ENCODE results near the gene TMEM87A. TPM values are rescaled to one million over a fixed set of nuclear protein-coding genes. Genes with fewer than 3 reads are reported as not detected.

Gene TMEM87A
- polyA plus RNA-seq, 6 donors from 2014 or later, result 37.5 to 66.8 (median 48.7) TPM

GRCh38 chr15:42213511-42213910, 59.7 kb downstream of the TMEM87A start:
- Mint-ChIP-seq H3K4me1 (peaks cover 1 to 4% (median 1%) of the 10 kb centered on the region in 3 donors), H3K36me3 (peaks cover 13 to 34% of the 10 kb centered on the region in 2 donors), H3K9me3 (no peaks in the 10 kb centered on the region), H3K27me3 (no peaks in the 10 kb centered on the region), H3K27ac (peak overlapping the region in 1 of 6 donors; percentile 57), H3K4me3 (no peak overlapping the region)
- DNase-seq, result no peak
- no peak for ATAC-seq (ENCODE audit: low read depth in 2 of 2)

GRCh38 chr15:42210696-42211095, 62.5 kb downstream of the TMEM87A start:
- H3K4me3 Mint-ChIP-seq, result peak overlapping the region in 1 of 8 donors; percentile 86
- H3K36me3 Mint-ChIP-seq, result peaks cover 13 to 21% of the 10 kb centered on the region in 2 donors
- H3K27me3 Mint-ChIP-seq, result no peaks in the 10 kb centered on the region
- H3K4me1 Mint-ChIP-seq, result peaks cover 23 to 28% (median 24%) of the 10 kb centered on the region in 3 donors
- H3K27ac Mint-ChIP-seq, result no peak overlapping the region
- H3K9me3 Mint-ChIP-seq, result no peaks in the 10 kb centered on the region
- no peak for ATAC-seq (ENCODE audit: low read depth in 2 of 2)
- no peak for DNase-seq

GRCh38 chr15:42207674-42208579, 65.3 kb downstream of the TMEM87A start, which contains the start of gene VPS39:
Gene VPS39 (minus strand): TSS chr15:42208304. CDS start chr15:42208153, 151 bp downstream.
- Mint-ChIP-seq H3K4me1 (peaks cover 33 to 40% (median 38%) of the 10 kb centered on the region in 3 donors), H3K27ac (peak within 1 kb of the TSS; percentile 85 to 95 (median 94)), H3K27me3 (no peaks in the 10 kb centered on the region), H3K9me3 (no peaks in the 10 kb centered on the region), H3K4me3 (peak within 1 kb of the TSS; percentile 86 to 98 (median 96)), H3K36me3 (peaks cover 0 to 8% of the 10 kb centered on the region in 2 donors)
- ATAC-seq (ENCODE audit: low read depth in 2 of 2) (peak; percentile 98 to 99), DNase-seq (peak; percentile 77)

GRCh38 chr15:42206406-42206805, 66.8 kb downstream of the TMEM87A start:
- no peaks in the 10 kb centered on the region for H3K9me3 Mint-ChIP-seq
- ATAC-seq (ENCODE audit: low read depth in 2 of 2) (no peak), DNase-seq (no peak)
- peaks cover 37 to 46% (median 45%) of the 10 kb centered on the region in 3 donors for H3K4me1 Mint-ChIP-seq
- peak overlapping the region; percentile 11 to 95 (median 81) for H3K4me3 Mint-ChIP-seq
- H3K27ac Mint-ChIP-seq, result peak overlapping the region in 3 of 6 donors; percentile 5 to 93 (median 58)
- peaks cover 4 to 5% of the 10 kb centered on the region in 2 donors for H3K36me3 Mint-ChIP-seq
- no peaks in the 10 kb centered on the region for H3K27me3 Mint-ChIP-seq

- ATAC-seq (ENCODE audit: low read depth in 2 of 2), result no peak
- H3K36me3 Mint-ChIP-seq, result peaks cover 7 to 14% of the 10 kb centered on the region in 2 donors
- H3K9me3 Mint-ChIP-seq, result no peaks in the 10 kb centered on the region
- H3K27ac Mint-ChIP-seq, result no peak overlapping the region
- peaks cover 37 to 52% (median 45%) of the 10 kb centered on the region in 3 donors for H3K4me1 Mint-ChIP-seq
- DNase-seq, result no peak
- peak overlapping the region in 1 of 8 donors; percentile 23 for H3K4me3 Mint-ChIP-seq
- no peaks in the 10 kb centered on the region for H3K27me3 Mint-ChIP-seq
Observed at GRCh38 chr15:42203891-42204290, 69.3 kb downstream of the TMEM87A start.

GRCh38 chr15:42202653-42203052, 70.6 kb downstream of the TMEM87A start:
- Mint-ChIP-seq H3K4me3 (peak overlapping the region in 1 of 8 donors; percentile 27), H3K27me3 (no peaks in the 10 kb centered on the region), H3K27ac (peak overlapping the region in 3 of 6 donors; percentile 36 to 85 (median 71)), H3K36me3 (peaks cover 7 to 14% of the 10 kb centered on the region in 2 donors), H3K4me1 (peaks cover 31 to 47% (median 37%) of the 10 kb centered on the region in 3 donors), H3K9me3 (no peaks in the 10 kb centered on the region)
- no peak for DNase-seq
- ATAC-seq (ENCODE audit: low read depth in 2 of 2), result no peak

- no peak for DNase-seq
- H3K27ac Mint-ChIP-seq, result no peak overlapping the region
- H3K9me3 Mint-ChIP-seq, result peaks cover 0 to 1% (median 0%) of the 10 kb centered on the region in 7 donors
- H3K4me3 Mint-ChIP-seq, result no peak overlapping the region
- ATAC-seq (ENCODE audit: low read depth in 2 of 2), result no peak
- peaks cover 7 to 14% of the 10 kb centered on the region in 2 donors for H3K36me3 Mint-ChIP-seq
- H3K27me3 Mint-ChIP-seq, result no peaks in the 10 kb centered on the region
- H3K4me1 Mint-ChIP-seq, result peaks cover 24 to 38% (median 28%) of the 10 kb centered on the region in 3 donors
Observed at GRCh38 chr15:42201801-42202200, 71.4 kb downstream of the TMEM87A start.

- Mint-ChIP-seq H3K4me1 (peaks cover 4 to 21% (median 10%) of the 10 kb centered on the region in 3 donors), H3K4me3 (no peak overlapping the region)
Observed at GRCh38 chr15:42199126-42199525, 74.1 kb downstream of the TMEM87A start.

GRCh38 chr15:42198516-42198915, 74.7 kb downstream of the TMEM87A start:
- DNase-seq (no peak), ATAC-seq (ENCODE audit: low read depth in 2 of 2) (no peak)
- H3K36me3 Mint-ChIP-seq, result peaks cover 7 to 14% of the 10 kb centered on the region in 2 donors
- no peak overlapping the region for H3K4me3 Mint-ChIP-seq
- peaks cover 4 to 16% (median 6%) of the 10 kb centered on the region in 3 donors for H3K4me1 Mint-ChIP-seq
- peaks cover 0 to 5% (median 0%) of the 10 kb centered on the region in 7 donors for H3K9me3 Mint-ChIP-seq
- no peaks in the 10 kb centered on the region for H3K27me3 Mint-ChIP-seq
- H3K27ac Mint-ChIP-seq, result no peak overlapping the region

More at GRCh38 chr15:42199126-42199525, 74.1 kb downstream of the TMEM87A start:
- Mint-ChIP-seq H3K27me3 (no peaks in the 10 kb centered on the region), H3K36me3 (peaks cover 7 to 14% of the 10 kb centered on the region in 2 donors), H3K27ac (no peak overlapping the region), H3K9me3 (peaks cover 0 to 5% (median 0%) of the 10 kb centered on the region in 7 donors)
- ATAC-seq (ENCODE audit: low read depth in 2 of 2) (no peak), DNase-seq (no peak)

GRCh38 chr15:42194513-42194912, 78.7 kb downstream of the TMEM87A start:
- no peak overlapping the region for H3K27ac Mint-ChIP-seq
- H3K36me3 Mint-ChIP-seq, result peaks cover 12 to 14% of the 10 kb centered on the region in 2 donors

GRCh38 chr15:42193383-42193782, 79.8 kb downstream of the TMEM87A start:
- peaks cover 0 to 5% (median 0%) of the 10 kb centered on the region in 3 donors for H3K4me1 Mint-ChIP-seq
- DNase-seq, result no peak
- peaks cover 0 to 5% (median 0%) of the 10 kb centered on the region in 7 donors for H3K9me3 Mint-ChIP-seq
- no peak overlapping the region for H3K27ac Mint-ChIP-seq
- peaks cover 8 to 18% of the 10 kb centered on the region in 2 donors for H3K36me3 Mint-ChIP-seq
- ATAC-seq (ENCODE audit: low read depth in 2 of 2), result no peak
- H3K27me3 Mint-ChIP-seq, result no peaks in the 10 kb centered on the region
- no peak overlapping the region for H3K4me3 Mint-ChIP-seq

More at GRCh38 chr15:42194513-42194912, 78.7 kb downstream of the TMEM87A start:
- peaks cover 0 to 5% (median 0%) of the 10 kb centered on the region in 3 donors for H3K4me1 Mint-ChIP-seq
- H3K4me3 Mint-ChIP-seq, result no peak overlapping the region
- DNase-seq, result no peak
- H3K9me3 Mint-ChIP-seq, result peaks cover 0 to 5% (median 0%) of the 10 kb centered on the region in 7 donors
- ATAC-seq (ENCODE audit: low read depth in 2 of 2), result no peak
- no peaks in the 10 kb centered on the region for H3K27me3 Mint-ChIP-seq

GRCh38 chr15:42191610-42192346, 81.5 kb downstream of the TMEM87A start:
- no peak overlapping the region for H3K4me3 Mint-ChIP-seq
- DNase-seq, result no peak
- H3K9me3 Mint-ChIP-seq, result peaks cover 0 to 5% (median 0%) of the 10 kb centered on the region in 7 donors
- peak in 1 of 2 donors; percentile 30 for ATAC-seq (ENCODE audit: low read depth in 2 of 2)
- H3K4me1 Mint-ChIP-seq, result peaks cover 0 to 5% (median 0%) of the 10 kb centered on the region in 3 donors
- H3K36me3 Mint-ChIP-seq, result peaks cover 15 to 31% of the 10 kb centered on the region in 2 donors
- peak overlapping the region in 1 of 6 donors; percentile 49 for H3K27ac Mint-ChIP-seq
- H3K27me3 Mint-ChIP-seq, result no peaks in the 10 kb centered on the region

- Mint-ChIP-seq H3K9me3 (no peaks in the 10 kb centered on the region), H3K4me3 (no peak overlapping the region), H3K27me3 (no peaks in the 10 kb centered on the region), H3K27ac (peak overlapping the region in 1 of 6 donors; percentile 9), H3K36me3 (peaks cover 15 to 42% of the 10 kb centered on the region in 2 donors), H3K4me1 (peaks cover 0 to 5% (median 0%) of the 10 kb centered on the region in 3 donors)
- no peak for DNase-seq
- ATAC-seq (ENCODE audit: low read depth in 2 of 2), result no peak
Observed at GRCh38 chr15:42190370-42190769, 82.9 kb downstream of the TMEM87A start.
